GM18867 (cell line): ENCODE measurements around the gene AHI1.

Source experiments
- ATAC-seq: cut with Tn5 transposase; IDR thresholded peaks from one replicate; pipeline ENCODE4 v1.9.1; 2021; ENCODE audit warnings: mild to moderate bottlenecking, moderate library complexity; ENCODE audit not compliant: unreplicated experiment

Gene AHI1

GRCh38 chr6:135305684-135306083 is 191.9 kb downstream of the AHI1 start:
- ATAC-seq, result no peak

- ATAC-seq, result no peak
Observed at GRCh38 chr6:135304883-135305282, 192.7 kb downstream of the AHI1 start.

- ATAC-seq, result no peak
Observed at GRCh38 chr6:135301304-135301703, 196.2 kb downstream of the AHI1 start.

- ATAC-seq, result no peak
Observed at GRCh38 chr6:135300576-135300975, 197.0 kb downstream of the AHI1 start.

- ATAC-seq, result no peak
Observed at GRCh38 chr6:135299256-135299655, 198.3 kb downstream of the AHI1 start.

- ATAC-seq, result no peak
Observed at GRCh38 chr6:135298455-135298854, 199.1 kb downstream of the AHI1 start.

GRCh38 chr6:135296715-135297114 is 200.8 kb downstream of the AHI1 start:
- no peak for ATAC-seq

- no peak for ATAC-seq
Observed at GRCh38 chr6:135295085-135295484, 202.5 kb downstream of the AHI1 start.

- ATAC-seq, result no peak
Observed at GRCh38 chr6:135291288-135292076, 206.1 kb downstream of the AHI1 start.

- ATAC-seq, result no peak
Observed at GRCh38 chr6:135289816-135290215, 207.7 kb downstream of the AHI1 start.

- no peak for ATAC-seq
Observed at GRCh38 chr6:135286962-135287538, 210.5 kb downstream of the AHI1 start.

- ATAC-seq, result no peak
Observed at GRCh38 chr6:135285165-135285564, 212.4 kb downstream of the AHI1 start.

GRCh38 chr6:135283926-135284325 is 213.6 kb downstream of the AHI1 start:
- ATAC-seq, result no peak

GRCh38 chr6:135282395-135282794 is 215.1 kb downstream of the AHI1 start:
- ATAC-seq, result no peak

- ATAC-seq, result no peak
Observed at GRCh38 chr6:135281964-135282363, 215.6 kb downstream of the AHI1 start.

GRCh38 chr6:135281227-135281626 is 216.3 kb downstream of the AHI1 start:
- ATAC-seq, result no peak

- ATAC-seq, result no peak
Observed at GRCh38 chr6:135280375-135281136, 217.0 kb downstream of the AHI1 start.

- no peak for ATAC-seq
Observed at GRCh38 chr6:135277422-135277821, 220.1 kb downstream of the AHI1 start.

- no peak for ATAC-seq
Observed at GRCh38 chr6:135274561-135275293, 222.8 kb downstream of the AHI1 start.

GRCh38 chr6:135271626-135272025 is 225.9 kb downstream of the AHI1 start:
- no peak for ATAC-seq
